Frontal cortex (tissue), 4 donors: ENCODE measurements around the gene PI4KA. TPM values are rescaled to one million over a fixed set of nuclear protein-coding genes. Genes with fewer than 3 reads are reported as not detected.
"Not testable (repeated sequence)": the region's sequence is repeated elsewhere in the genome, so short reads cannot be mapped to it uniquely, and the experiment has no call there.

Experiments used
- DNase-seq, 2 donors: peaks; one replicate each; pipeline ENCODE4 v3.0.0; 2012; ENCODE audit warnings: low spot score in 2 of 2
- FAIRE-seq: peaks from 2 replicates; lab custom pipeline; 2012; peaks lifted over from hg19 to GRCh38; lab: Jason Lieb, UNC
- total RNA-seq: library from RNA; depleted of rRNA; stranded (reverse); fragments of >200 nt; gene quantifications from one replicate; pipeline ENCODE4 v1.2.3, GENCODE V29; 2014
- donor health status: control.
- donor health status: control.
- donor health status: control.

Gene PI4KA
- total RNA-seq, 1 donor from 2014 or later, result 67.7 TPM

GRCh38 chr22:20740222-20740951 lies 118.2 kb downstream of the PI4KA start:
- DNase-seq (no peak), FAIRE-seq (no peak)

GRCh38 chr22:20738394-20739089 lies 120.1 kb downstream of the PI4KA start:
- DNase-seq, result no peak
- FAIRE-seq, result no peak

GRCh38 chr22:20736891-20737290 lies 121.7 kb downstream of the PI4KA start:
- DNase-seq, FAIRE-seq: not testable (repeated sequence)

GRCh38 chr22:20735356-20736162 lies 123.1 kb downstream of the PI4KA start:
- FAIRE-seq, DNase-seq: not testable (repeated sequence)

GRCh38 chr22:20732431-20732830 lies 126.2 kb downstream of the PI4KA start:
- FAIRE-seq, DNase-seq: not testable (repeated sequence)

- no peak for DNase-seq
- FAIRE-seq, result no peak
These were observed 129.4 kb downstream of the PI4KA start for GRCh38 chr22:20729194-20729593.

GRCh38 chr22:20728523-20729190 lies 130.0 kb downstream of the PI4KA start:
- FAIRE-seq (no peak), DNase-seq (no peak)

- no peak for FAIRE-seq
- DNase-seq, result no peak
These were observed 131.2 kb downstream of the PI4KA start for GRCh38 chr22:20727118-20728015.

- no peak for FAIRE-seq
- no peak for DNase-seq
These were observed 132.5 kb downstream of the PI4KA start for GRCh38 chr22:20725987-20726558.

- FAIRE-seq, result no peak
- no peak for DNase-seq
These were observed 133.7 kb downstream of the PI4KA start for GRCh38 chr22:20724676-20725454.

- no peak for FAIRE-seq
These were observed 137.0 kb downstream of the PI4KA start for GRCh38 chr22:20721409-20722218.

GRCh38 chr22:20720692-20721408 lies 137.8 kb downstream of the PI4KA start:
- FAIRE-seq (no peak), DNase-seq (no peak)

More at GRCh38 chr22:20721409-20722218, 137.0 kb downstream of the PI4KA start:
- DNase-seq, result no peak

- not testable (repeated sequence) for DNase-seq, FAIRE-seq
These were observed 139.9 kb downstream of the PI4KA start for GRCh38 chr22:20718727-20719126.

GRCh38 chr22:20717981-20718380 lies 140.6 kb downstream of the PI4KA start:
- not testable (repeated sequence) for DNase-seq, FAIRE-seq

GRCh38 chr22:20717213-20717866 lies 141.3 kb downstream of the PI4KA start:
- not testable (repeated sequence) for DNase-seq, FAIRE-seq

GRCh38 chr22:20713116-20713515 lies 145.5 kb downstream of the PI4KA start:
- not testable (repeated sequence) for FAIRE-seq, DNase-seq
